IPS DF 4.7 (cell line): ENCODE results near the gene RAC2.

Experiments used
- DNase-seq: peaks from one replicate; pipeline ENCODE4 v3.0.0-alpha.2; 2013; ENCODE audit warnings: low spot score; ENCODE audit errors: extremely low read depth

Gene RAC2

GRCh38 chr22:37177221-37177620, 66.8 kb downstream of the RAC2 start:
- no peak for DNase-seq

DNA sequence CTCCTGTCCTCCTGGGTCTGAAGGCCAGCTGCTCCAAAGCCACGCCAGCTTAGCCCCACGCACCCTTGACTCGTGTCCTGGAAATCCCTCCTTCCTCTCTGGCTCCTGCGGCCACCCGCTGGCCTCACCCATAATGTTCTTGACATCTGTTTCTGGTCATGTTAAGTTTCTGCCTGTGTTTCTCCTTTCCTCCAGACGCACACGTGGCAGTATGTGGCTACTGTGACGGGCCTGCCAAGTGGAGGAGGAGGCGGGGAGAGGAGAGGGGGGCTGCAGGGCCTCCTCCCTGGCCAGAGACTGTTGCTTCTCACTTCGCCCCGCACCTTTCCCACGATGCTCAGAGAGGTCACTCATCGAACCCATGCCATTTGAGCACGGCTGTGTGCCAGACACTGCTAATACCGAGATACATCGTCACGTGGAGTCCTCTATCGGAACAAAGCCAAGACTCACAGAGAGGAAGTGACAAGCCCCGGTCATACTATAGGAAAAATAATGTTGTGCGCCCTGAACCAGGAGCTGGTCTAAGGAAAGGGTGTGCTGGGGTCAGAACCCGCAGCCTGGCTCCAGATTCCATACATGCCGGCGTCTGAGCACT, 67.5 kb downstream of the RAC2 start:
- DNase-seq = no peak

GRCh38 chr22:37175414-37176281, 68.4 kb downstream of the RAC2 start:
- no peak for DNase-seq
